Stimulated activated CD8-positive, alpha-beta memory T cell treated with anti-CD3 and anti-CD28 coated beads, Interleukin-4, amount 100 ng/mL, for 24 hours (primary cell): Measurements from ENCODE around the gene NPHP1.
"Not testable (repeated sequence)": the region's sequence is repeated elsewhere in the genome, so short reads cannot be mapped to it uniquely, and the experiment has no call there.

ENCODE experiments used
- DNase-seq: peaks from one replicate; pipeline ENCODE4 v3.0.0-alpha.2; 2020; ENCODE audit warnings: low read depth

Gene NPHP1

GRCh38 chr2:110197452-110197851 is 7.4 kb downstream of the NPHP1 start:
- no peak for DNase-seq

GRCh38 chr2:110190169-110190568 is 14.6 kb downstream of the NPHP1 start:
- not testable (repeated sequence) for DNase-seq

- DNase-seq, result no peak
Measured at GRCh38 chr2:110182449-110182848, 22.4 kb downstream of the NPHP1 start.

GRCh38 chr2:110180036-110180435 is 24.8 kb downstream of the NPHP1 start:
- DNase-seq, result no peak

- no peak for DNase-seq
Measured at GRCh38 chr2:110173523-110173922, 31.3 kb downstream of the NPHP1 start.

GRCh38 chr2:110172506-110172905 is 32.3 kb downstream of the NPHP1 start:
- no peak for DNase-seq

- DNase-seq, result no peak
Measured at GRCh38 chr2:110170102-110170501, 34.7 kb downstream of the NPHP1 start.

- DNase-seq, result no peak
Measured at GRCh38 chr2:110167326-110168000, 37.4 kb downstream of the NPHP1 start.

GRCh38 chr2:110166266-110166665 is 38.5 kb downstream of the NPHP1 start:
- DNase-seq, result no peak

GRCh38 chr2:110157153-110157793 is 47.5 kb downstream of the NPHP1 start:
- no peak for DNase-seq

GRCh38 chr2:110154828-110155227 is 50.0 kb downstream of the NPHP1 start:
- DNase-seq, result not testable (repeated sequence)

GRCh38 chr2:110154188-110154587 is 50.6 kb downstream of the NPHP1 start:
- not testable (repeated sequence) for DNase-seq

- no peak for DNase-seq
Measured at GRCh38 chr2:110153416-110153815, 51.4 kb downstream of the NPHP1 start.

GRCh38 chr2:110152943-110153342 is 51.9 kb downstream of the NPHP1 start:
- DNase-seq, result no peak

- no peak for DNase-seq
Measured at GRCh38 chr2:110149330-110150220, 55.2 kb downstream of the NPHP1 start.

GRCh38 chr2:110146945-110147332 is 57.9 kb downstream of the NPHP1 start:
- DNase-seq, result no peak

- DNase-seq, result no peak
Measured at GRCh38 chr2:110146183-110146944, 58.4 kb downstream of the NPHP1 start.

GRCh38 chr2:110143982-110144381 is 60.8 kb downstream of the NPHP1 start:
- DNase-seq, result no peak

GRCh38 chr2:110140401-110140800 is 64.4 kb downstream of the NPHP1 start:
- no peak for DNase-seq

GRCh38 chr2:110134025-110134424 is 70.8 kb downstream of the NPHP1 start:
- no peak for DNase-seq

GRCh38 chr2:110131166-110131565 is 73.6 kb downstream of the NPHP1 start:
- DNase-seq, result no peak

GRCh38 chr2:110130757-110131156 is 74.1 kb downstream of the NPHP1 start:
- no peak for DNase-seq
